Chondrocyte (in vitro differentiated cells): ENCODE results near the gene MINAR1. TPM values are rescaled to one million over a fixed set of nuclear protein-coding genes. Genes with fewer than 3 reads are reported as not detected.

Source experiments
- DNase-seq: peaks from one replicate; pipeline ENCODE4 v3.0.0; 2021; ENCODE audit warnings: mixed read lengths, low spot score
- H3K27ac Mint-ChIP-seq: one replicate; pipeline ENCODE4 v1.8.0; 2021; ENCODE audit warnings: mild to moderate bottlenecking, moderate library complexity, mixed read lengths; ENCODE audit not compliant: unreplicated experiment
- H3K27me3 Mint-ChIP-seq: 2 replicates; pipeline ENCODE4 v1.8.0; 2021; ENCODE audit warnings: low read depth, mixed read lengths
- H3K36me3 Mint-ChIP-seq: 2 replicates; pipeline ENCODE4 v1.8.0; 2021; ENCODE audit warnings: low read depth, mixed read lengths
- H3K4me1 Mint-ChIP-seq: 2 replicates; pipeline ENCODE4 v1.8.0; 2021; ENCODE audit warnings: low read depth, mild to moderate bottlenecking, mixed read lengths
- H3K4me3 Mint-ChIP-seq: one replicate; pipeline ENCODE4 v1.8.0; 2021; ENCODE audit warnings: mild to moderate bottlenecking, moderate library complexity, mixed read lengths; ENCODE audit not compliant: unreplicated experiment
- H3K9me3 Mint-ChIP-seq: 2 replicates; pipeline ENCODE4 v1.8.0; 2021; ENCODE audit warnings: low read depth, mixed read lengths
- total RNA-seq: library from RNA; stranded (reverse); gene quantifications from 3 replicates; pipeline ENCODE4 v1.2.1, GENCODE V29; 2021
- TF ChIP-seq, protein P1 (sequence below): fragments of 200-600 bp; sonication (generic); IDR thresholded peaks from 2 replicates; pipeline ENCODE4 v1.5.0; 2021; ENCODE audit warnings: antibody characterized with exemption, mild to moderate bottlenecking, moderate library complexity

MINAR1 gene
- total RNA-seq, 1 donor from 2014 or later: 3.8 TPM

DNA sequence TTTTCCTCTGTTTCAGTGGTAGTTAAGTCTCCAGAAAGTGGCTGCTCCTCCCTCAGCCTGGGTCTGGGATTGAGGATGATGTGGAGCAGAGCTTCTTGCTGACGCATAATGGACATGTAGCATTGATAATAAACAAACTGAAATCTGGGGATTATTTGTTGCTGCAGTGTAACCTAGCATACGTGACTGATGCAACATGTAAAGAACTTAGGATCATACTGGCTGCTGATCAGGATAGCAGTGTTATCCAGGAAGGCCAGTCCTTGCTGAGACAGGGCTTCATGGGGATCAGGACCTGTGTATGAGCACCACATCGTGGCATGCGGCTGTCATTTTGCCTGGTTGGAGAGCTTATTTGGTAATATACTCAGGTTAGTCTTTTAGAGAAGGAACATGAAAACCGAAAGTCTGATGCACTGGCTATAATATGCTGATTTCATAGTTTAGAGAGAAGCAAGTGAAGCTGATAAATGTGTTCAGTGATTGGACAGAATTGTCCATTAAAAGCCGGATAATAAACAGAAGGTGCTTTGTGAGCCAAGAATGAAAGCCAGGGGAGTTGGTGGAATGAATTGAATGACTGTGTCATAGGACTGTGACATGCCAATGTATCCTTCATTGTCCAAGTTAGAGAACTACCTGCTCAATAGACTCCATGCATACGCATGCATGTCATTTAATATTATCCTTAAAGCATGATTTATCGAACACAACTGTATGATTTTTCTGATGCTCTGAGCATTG is 4.1 kb downstream of the MINAR1 start:
- H3K27ac Mint-ChIP-seq: no peak overlapping the region

DNA sequence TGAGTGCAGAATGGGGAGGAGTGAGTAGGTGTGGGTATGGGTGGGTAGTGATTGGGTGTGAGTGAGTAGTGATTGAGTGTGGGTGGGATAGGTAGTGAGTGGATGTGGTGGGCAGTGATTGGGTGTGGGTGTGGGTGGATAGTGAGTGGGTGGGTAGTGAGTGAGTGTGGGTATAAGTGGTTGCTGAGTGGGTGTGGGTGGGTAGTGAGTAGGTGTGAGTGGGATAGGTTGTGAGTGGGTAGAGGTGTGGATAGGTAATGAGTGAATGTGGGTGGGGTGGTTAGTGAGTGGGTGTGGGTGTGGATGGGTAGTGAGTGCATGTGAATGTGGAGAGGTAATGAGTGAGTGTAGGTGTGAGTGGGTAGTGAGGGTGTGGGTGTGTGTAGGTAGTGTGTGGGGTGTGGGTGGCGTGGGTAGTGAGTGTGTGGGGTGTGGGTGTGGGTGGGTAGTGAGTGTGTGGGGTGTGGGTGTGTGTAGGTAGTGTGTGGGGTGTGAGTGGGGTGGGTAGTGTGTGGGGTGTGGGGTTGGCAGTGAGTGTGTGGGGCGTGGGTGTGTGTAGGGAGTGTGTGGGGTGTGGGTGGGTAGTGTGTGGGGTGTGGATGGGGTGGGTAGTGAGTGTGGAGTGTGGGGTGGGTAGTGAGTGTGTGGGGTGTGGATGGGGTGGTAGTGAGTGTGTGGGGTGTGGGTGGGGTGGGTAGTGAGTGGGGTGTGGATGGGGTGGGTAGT is 5.3 kb downstream of the MINAR1 start:
- Mint-ChIP-seq H3K27ac (no peak overlapping the region), H3K36me3 (no peaks in the 10 kb centered on the region), H3K4me1 (peaks cover 7% of the 10 kb centered on the region), H3K4me3 (no peak overlapping the region), H3K9me3 (no peaks in the 10 kb centered on the region), H3K27me3 (peaks cover 18% of the 10 kb centered on the region)
- DNase-seq: no peak
- TF ChIP-seq, protein P1, sequence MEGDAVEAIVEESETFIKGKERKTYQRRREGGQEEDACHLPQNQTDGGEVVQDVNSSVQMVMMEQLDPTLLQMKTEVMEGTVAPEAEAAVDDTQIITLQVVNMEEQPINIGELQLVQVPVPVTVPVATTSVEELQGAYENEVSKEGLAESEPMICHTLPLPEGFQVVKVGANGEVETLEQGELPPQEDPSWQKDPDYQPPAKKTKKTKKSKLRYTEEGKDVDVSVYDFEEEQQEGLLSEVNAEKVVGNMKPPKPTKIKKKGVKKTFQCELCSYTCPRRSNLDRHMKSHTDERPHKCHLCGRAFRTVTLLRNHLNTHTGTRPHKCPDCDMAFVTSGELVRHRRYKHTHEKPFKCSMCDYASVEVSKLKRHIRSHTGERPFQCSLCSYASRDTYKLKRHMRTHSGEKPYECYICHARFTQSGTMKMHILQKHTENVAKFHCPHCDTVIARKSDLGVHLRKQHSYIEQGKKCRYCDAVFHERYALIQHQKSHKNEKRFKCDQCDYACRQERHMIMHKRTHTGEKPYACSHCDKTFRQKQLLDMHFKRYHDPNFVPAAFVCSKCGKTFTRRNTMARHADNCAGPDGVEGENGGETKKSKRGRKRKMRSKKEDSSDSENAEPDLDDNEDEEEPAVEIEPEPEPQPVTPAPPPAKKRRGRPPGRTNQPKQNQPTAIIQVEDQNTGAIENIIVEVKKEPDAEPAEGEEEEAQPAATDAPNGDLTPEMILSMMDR: no peak

More for the DNA sequence above, 4.1 kb downstream of the MINAR1 start:
- Mint-ChIP-seq H3K27me3 (peaks cover 20% of the 10 kb centered on the region), H3K9me3 (no peaks in the 10 kb centered on the region), H3K4me1 (peaks cover 12% of the 10 kb centered on the region), H3K4me3 (no peak overlapping the region), H3K36me3 (no peaks in the 10 kb centered on the region)
- TF ChIP-seq, protein P1: no peak
- DNase-seq: no peak

DNA sequence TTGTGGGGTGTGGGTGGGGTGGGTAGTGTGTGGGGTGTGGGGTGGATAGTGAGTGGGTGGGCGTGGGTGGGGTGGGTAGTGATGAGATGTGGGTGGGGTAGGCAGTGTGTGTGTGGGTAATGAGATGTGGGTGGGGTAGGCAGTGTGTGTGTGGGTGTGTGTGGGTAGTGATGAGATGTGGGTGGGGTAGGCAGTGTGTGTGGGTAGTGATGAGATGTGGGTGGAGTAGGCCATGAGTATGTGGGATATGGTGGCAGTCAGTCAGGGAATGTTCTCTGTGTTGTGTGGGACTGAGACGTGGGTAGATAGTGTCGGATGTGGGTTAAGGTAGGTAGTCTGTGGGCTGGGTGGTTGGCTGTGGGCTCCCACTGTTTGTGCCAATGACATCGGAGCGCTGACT is 7.1 kb downstream of the MINAR1 start:
- Mint-ChIP-seq H3K4me3 (no peak overlapping the region), H3K4me1 (no peaks in the 10 kb centered on the region)
- TF ChIP-seq, protein P1: no peak

DNA sequence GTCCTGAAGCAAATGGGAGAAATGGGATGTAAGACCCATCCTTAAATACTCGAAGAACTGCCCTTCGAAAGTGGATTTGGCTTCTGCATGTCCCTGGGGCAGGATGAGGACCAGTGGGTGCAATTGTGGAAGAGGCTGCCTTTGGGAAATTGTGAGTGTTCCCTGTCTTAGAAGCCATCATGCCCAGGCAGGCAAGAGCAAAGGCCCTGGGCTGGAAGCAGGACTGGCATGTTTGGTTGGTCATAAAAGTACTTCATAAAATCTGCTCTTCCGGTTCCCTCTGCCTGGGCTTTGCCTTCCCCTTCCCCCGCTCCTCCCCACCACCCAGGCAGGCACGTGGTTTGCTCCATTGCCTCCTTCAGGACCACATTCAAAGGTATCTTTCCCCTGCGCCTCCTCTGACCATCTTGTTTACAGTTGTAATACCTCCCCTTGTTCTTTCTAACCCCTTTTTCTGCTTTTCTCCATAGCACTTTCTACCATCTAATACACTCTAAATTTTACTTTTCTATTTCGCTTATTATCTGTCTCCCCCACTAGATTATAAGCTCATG is 8.3 kb downstream of the MINAR1 start:
- H3K27me3 Mint-ChIP-seq: no peaks in the 10 kb centered on the region
- H3K4me3 Mint-ChIP-seq: no peak overlapping the region
- H3K36me3 Mint-ChIP-seq: no peaks in the 10 kb centered on the region
- no peak overlapping the region for H3K27ac Mint-ChIP-seq
- H3K4me1 Mint-ChIP-seq: no peaks in the 10 kb centered on the region
- no peak for DNase-seq
- peaks cover 2% of the 10 kb centered on the region for H3K9me3 Mint-ChIP-seq
- TF ChIP-seq, protein P1: no peak

More for the DNA sequence above, 7.1 kb downstream of the MINAR1 start:
- H3K27ac Mint-ChIP-seq: no peak overlapping the region
- no peak for DNase-seq
- no peaks in the 10 kb centered on the region for H3K36me3 Mint-ChIP-seq
- no peaks in the 10 kb centered on the region for H3K9me3 Mint-ChIP-seq
- H3K27me3 Mint-ChIP-seq: peaks cover 2% of the 10 kb centered on the region

DNA sequence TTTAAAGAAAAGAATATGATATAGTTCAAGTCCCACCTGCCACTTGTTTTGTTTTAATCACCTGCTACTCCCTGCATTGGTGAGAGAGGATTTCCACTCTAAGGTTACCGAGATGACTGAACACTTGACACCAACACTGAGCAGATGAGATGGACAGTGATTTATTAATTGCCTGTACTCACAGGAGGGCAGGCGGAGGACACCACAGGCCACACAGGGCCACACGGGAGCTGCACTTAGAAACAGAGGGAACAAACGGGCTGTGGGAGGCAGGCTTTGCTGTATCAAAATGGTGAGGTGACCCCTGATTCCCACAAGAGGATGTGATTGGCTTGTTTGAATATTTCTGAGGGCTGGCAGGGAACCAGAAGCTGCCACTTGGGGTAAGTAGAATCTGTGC is 10.8 kb downstream of the MINAR1 start:
- Mint-ChIP-seq H3K27me3 (no peaks in the 10 kb centered on the region), H3K4me1 (no peaks in the 10 kb centered on the region), H3K9me3 (peaks cover 12% of the 10 kb centered on the region), H3K27ac (no peak overlapping the region), H3K36me3 (peaks cover 3% of the 10 kb centered on the region), H3K4me3 (no peak overlapping the region)
- TF ChIP-seq, protein P1: no peak
- DNase-seq: no peak
